Measurements from ENCODE around the gene IRS2. TPM values are rescaled to one million over a fixed set of nuclear protein-coding genes. Genes with fewer than 3 reads are reported as not detected.

The IRS2 gene
- total and polyA plus RNA-seq, 2 of the 8 experiments (the other 6 are each of a cell fraction or from before 2014, with no cell fraction given): 2.6 to 17.0 TPM

- H4K20me1 ChIP-seq (replicated peaks in 1 of 2; ENCODE audit: control insufficient read depth in 1 of 2, insufficient read depth in 2 of 2, low read length in 2 of 2): no peaks in the 10 kb centered on the region
- peak overlapping the region; percentile 34 for H4K91ac ChIP-seq (replicated peaks; ENCODE audit: insufficient read length, low read length)
- no peak overlapping the region for H3K56ac ChIP-seq (replicated peaks; ENCODE audit: insufficient read length, low read depth, low read length)
- H3K4me2 ChIP-seq (ENCODE audit: insufficient read depth in 1 of 2, low read depth in 2 of 2, low read length in 2 of 2): no peak overlapping the region
- no peak overlapping the region for H3K23ac ChIP-seq (ENCODE audit: insufficient read length)
- H3K9ac ChIP-seq (replicated peaks in 1 of 4; ENCODE audit: extremely low read depth in 1 of 4, low read depth in 3 of 4, low read length in 3 of 4): no peak overlapping the region
- no peak overlapping the region for H2BK15ac ChIP-seq (ENCODE audit: low read length)
- H3K18ac ChIP-seq (ENCODE audit: extremely low read depth, low read length): no peak overlapping the region
- H2AFZ ChIP-seq (ENCODE audit: low read length): no peak overlapping the region
- H2BK5ac ChIP-seq (ENCODE audit: low read depth, low read length): no peak overlapping the region
- no peak overlapping the region for H2AK5ac ChIP-seq (ENCODE audit: low read depth, low read length)
- no peak overlapping the region for H3K14ac ChIP-seq (ENCODE audit: insufficient read length)
- no peak overlapping the region for H3K27ac ChIP-seq (ENCODE audit: low read depth, low read length)
- H3K4me1 ChIP-seq (replicated peaks in 1 of 4; ENCODE audit: control insufficient read depth in 3 of 4, insufficient read depth in 4 of 4, low read length in 3 of 4): peaks cover 0 to 7% (median 3%) of the 10 kb centered on the region in 4 experiments; a peak in 2 of 7 replicates
- no peaks in the 10 kb centered on the region; a peak in 1 of 7 replicates for H3K27me3 ChIP-seq (replicated peaks in 1 of 4; ENCODE audit: control insufficient read depth in 3 of 4, extremely low read depth in 1 of 4, insufficient read depth in 3 of 4, low read length in 3 of 4)
- peak overlapping the region; percentile 64; the same call in 1 of the 2 replicates for H2BK12ac ChIP-seq (ENCODE audit: low read depth, low read length)
- ChIA-PET POLR2A (ENCODE audit: partially characterized antibody) (no interaction called here), CTCF (ENCODE audit: partially characterized antibody) (interaction anchor here (1.1 kb wide), 1 partner anchor 321 kb away, joined by 3 read pairs; no protein-coding TSS in a partner anchor)
- H4K8ac ChIP-seq (ENCODE audit: extremely low read depth, insufficient read depth, low read length): no peak overlapping the region
- TF ChIP-seq USF2 (IDR thresholded peaks at IDR 0.05; ENCODE audit: low read length) (no peak), TAF7 (optimal IDR thresholded peaks at IDR 0.05; ENCODE audit: borderline replicate concordance, low read depth, low read length) (no peak), CEBPB (IDR thresholded peaks at IDR 0.05; ENCODE audit: low read depth, low read length) (peak; percentile 65)
- no peaks in the 10 kb centered on the region for H3K79me1 ChIP-seq (ENCODE audit: low read depth, low read length)
- no peak overlapping the region for H3K4me3 ChIP-seq (ENCODE audit: extremely low read depth in 1 of 4, insufficient read depth in 2 of 4, low read depth in 3 of 4, low read length in 4 of 4)
- no peak overlapping the region for H2BK20ac ChIP-seq (ENCODE audit: low read length)
- DNase-seq (ENCODE audit: low read depth in 1 of 2, low spot score in 2 of 2) (no peak), FAIRE-seq (no peak)
- H3K23me2 ChIP-seq (ENCODE audit: low read depth, low read length): no peaks in the 10 kb centered on the region
- 92% methylated on average over 5 of the region's 5 CpGs; no CpG with 5 or more reads in 1 of the 2 experiments for WGBS, 2 experiments (ENCODE audit: extremely low coverage in 1 of 2, insufficient coverage in 1 of 2, insufficient read length in 1 of 2, insufficient replicate concordance in 2 of 2, low coverage in 1 of 2, low lambda C conversion rate in 2 of 2, missing lambda C conversion rate in 1 of 2)
- H3K36me3 ChIP-seq (ENCODE audit: control insufficient read depth in 2 of 4, insufficient read depth in 4 of 4, low read length in 3 of 4): no peaks in the 10 kb centered on the region
- H3K79me2 ChIP-seq (ENCODE audit: control insufficient read depth in 1 of 2, insufficient read depth in 2 of 2, low read length in 2 of 2): no peaks in the 10 kb centered on the region
- H4K5ac ChIP-seq (ENCODE audit: insufficient read length, low read depth, low read length): no peak overlapping the region
- no peak overlapping the region for H3K4ac ChIP-seq (replicated peaks; ENCODE audit: insufficient read length, low read depth, low read length)
- H2BK120ac ChIP-seq (replicated peaks; ENCODE audit: low read depth, low read length): no peak overlapping the region
- no peaks in the 10 kb centered on the region for H3K9me3 ChIP-seq (ENCODE audit: insufficient read depth in 2 of 2, low read depth in 1 of 2, low read length in 1 of 2)
Measured at GRCh38 chr13:109815651-109816050, 29.3 kb upstream of the IRS2 start.

Measured in H1 (cell line).